ENCODE results near the gene AMFR. TPM values are rescaled to one million over a fixed set of nuclear protein-coding genes. Genes with fewer than 3 reads are reported as not detected.

Gene AMFR
- total RNA-seq, 1 donor from 2014 or later: 65.4 TPM

GRCh38 chr16:56424404-56424764 lies 961 bp downstream of the AMFR start:
- H3K36me3 Mint-ChIP-seq: peaks cover 4% of the 10 kb centered on the region
- H3K4me1 Mint-ChIP-seq (ENCODE audit: unreplicated experiment): peaks cover 27% of the 10 kb centered on the region
- no peak for DNase-seq (ENCODE audit: extremely low spot score, unreplicated experiment)
- H3K27ac Mint-ChIP-seq: peak overlapping the region; percentile 91
- no peaks in the 10 kb centered on the region for H3K27me3 Mint-ChIP-seq
- H3K9me3 Mint-ChIP-seq: no peaks in the 10 kb centered on the region
- peak overlapping the region; percentile 97 for H3K4me3 Mint-ChIP-seq
- TF ChIP-seq CTCF (conservative IDR thresholded peaks at IDR 0.05): no peak

- Mint-ChIP-seq H3K4me3 (peak overlapping the region; percentile 97), H3K36me3 (peaks cover 4% of the 10 kb centered on the region), H3K9me3 (no peaks in the 10 kb centered on the region), H3K4me1 (ENCODE audit: unreplicated experiment) (peaks cover 27% of the 10 kb centered on the region), H3K27ac (peak overlapping the region; percentile 91), H3K27me3 (no peaks in the 10 kb centered on the region)
- no peak for DNase-seq (ENCODE audit: extremely low spot score, unreplicated experiment)
- no peak for TF ChIP-seq CTCF (conservative IDR thresholded peaks at IDR 0.05)
Observed at GRCh38 chr16:56423584-56424403, 1.6 kb downstream of the AMFR start.

- peaks cover 4% of the 10 kb centered on the region for H3K36me3 Mint-ChIP-seq
- TF ChIP-seq CTCF (conservative IDR thresholded peaks at IDR 0.05): no peak
- DNase-seq (ENCODE audit: extremely low spot score, unreplicated experiment): no peak
- peaks cover 27% of the 10 kb centered on the region for H3K4me1 Mint-ChIP-seq (ENCODE audit: unreplicated experiment)
- no peaks in the 10 kb centered on the region for H3K9me3 Mint-ChIP-seq
- H3K27ac Mint-ChIP-seq: peak overlapping the region; percentile 52
- H3K27me3 Mint-ChIP-seq: no peaks in the 10 kb centered on the region
- peak overlapping the region; percentile 73 for H3K4me3 Mint-ChIP-seq
Observed at GRCh38 chr16:56422896-56423441, 2.4 kb downstream of the AMFR start.

- no peak for TF ChIP-seq CTCF (conservative IDR thresholded peaks at IDR 0.05)
- no peak for DNase-seq (ENCODE audit: extremely low spot score, unreplicated experiment)
- Mint-ChIP-seq H3K27me3 (no peaks in the 10 kb centered on the region), H3K9me3 (no peaks in the 10 kb centered on the region), H3K4me3 (peak overlapping the region; percentile 53), H3K27ac (peak overlapping the region; percentile 52), H3K36me3 (peaks cover 4% of the 10 kb centered on the region), H3K4me1 (ENCODE audit: unreplicated experiment) (peaks cover 27% of the 10 kb centered on the region)
Observed at GRCh38 chr16:56421976-56422669, 3.2 kb downstream of the AMFR start.

- H3K9me3 Mint-ChIP-seq: no peaks in the 10 kb centered on the region
- DNase-seq (ENCODE audit: extremely low spot score, unreplicated experiment): no peak
- no peaks in the 10 kb centered on the region for H3K27me3 Mint-ChIP-seq
- peaks cover 27% of the 10 kb centered on the region for H3K4me1 Mint-ChIP-seq (ENCODE audit: unreplicated experiment)
- peaks cover 4% of the 10 kb centered on the region for H3K36me3 Mint-ChIP-seq
- H3K27ac Mint-ChIP-seq: peak overlapping the region; percentile 73
- peak overlapping the region; percentile 16 for H3K4me3 Mint-ChIP-seq
- no peak for TF ChIP-seq CTCF (conservative IDR thresholded peaks at IDR 0.05)
Observed at GRCh38 chr16:56421313-56421712, 4.0 kb downstream of the AMFR start.
